ENCODE results near the gene COG8.
A peak's percentile ranks its signal among the peaks of the same experiment; 100 is the strongest.
"Not testable (repeated sequence)": the region's sequence is repeated elsewhere in the genome, so short reads cannot be mapped to it uniquely, and the experiment has no call there.

The COG8 gene

GRCh38 chr16:69339289-69340094, at the start of gene COG8, which contains the start of gene NIP7:
TSS of gene COG8 (minus strand) at chr16:69339564. CDS start at chr16:69339552, 12 bp downstream.
TSS of gene NIP7 (plus strand) at chr16:69339772. CDS start at chr16:69339830, 58 bp downstream.
- peak; percentile 97 for DNase-seq (ENCODE audit: low read depth)

GRCh38 chr16:69386596-69386995, 47.2 kb upstream of the COG8 start:
- DNase-seq (ENCODE audit: low read depth), result no peak

GRCh38 chr16:69384974-69385373, 45.6 kb upstream of the COG8 start:
- no peak for DNase-seq (ENCODE audit: low read depth)

GRCh38 chr16:69382421-69382820, 43.1 kb upstream of the COG8 start:
- no peak for DNase-seq (ENCODE audit: low read depth)

GRCh38 chr16:69381231-69381630, 41.9 kb upstream of the COG8 start:
- DNase-seq (ENCODE audit: low read depth), result no peak

GRCh38 chr16:69378760-69379159, 39.4 kb upstream of the COG8 start:
- no peak for DNase-seq (ENCODE audit: low read depth)

GRCh38 chr16:69378036-69378435, 38.7 kb upstream of the COG8 start:
- DNase-seq (ENCODE audit: low read depth), result no peak

- no peak for DNase-seq (ENCODE audit: low read depth)
These were observed 37.2 kb upstream of the COG8 start for GRCh38 chr16:69376393-69377059.

- no peak for DNase-seq (ENCODE audit: low read depth)
These were observed 33.7 kb upstream of the COG8 start for GRCh38 chr16:69373019-69373418.

GRCh38 chr16:69371564-69371963, 32.2 kb upstream of the COG8 start:
- no peak for DNase-seq (ENCODE audit: low read depth)

- no peak for DNase-seq (ENCODE audit: low read depth)
These were observed 29.5 kb upstream of the COG8 start for GRCh38 chr16:69368866-69369265.

- DNase-seq (ENCODE audit: low read depth), result no peak
These were observed 28.6 kb upstream of the COG8 start for GRCh38 chr16:69367980-69368379.

- DNase-seq (ENCODE audit: low read depth), result no peak
These were observed 27.1 kb upstream of the COG8 start for GRCh38 chr16:69366431-69366830.

- DNase-seq (ENCODE audit: low read depth), result no peak
These were observed 26.5 kb upstream of the COG8 start for GRCh38 chr16:69365901-69366300.

- DNase-seq (ENCODE audit: low read depth), result no peak
These were observed 24.7 kb upstream of the COG8 start for GRCh38 chr16:69364088-69364487.

- no peak for DNase-seq (ENCODE audit: low read depth)
These were observed 23.9 kb upstream of the COG8 start for GRCh38 chr16:69363281-69363717.

- not testable (repeated sequence) for DNase-seq (ENCODE audit: low read depth)
These were observed 20.7 kb upstream of the COG8 start for GRCh38 chr16:69360070-69360469.

GRCh38 chr16:69351309-69352027, 12.1 kb upstream of the COG8 start, which contains the start of gene TMED6:
TSS of gene TMED6 (minus strand) at chr16:69351786. CDS start at chr16:69351753, 33 bp downstream.
- DNase-seq (ENCODE audit: low read depth), result no peak

GRCh38 chr16:69350536-69351133, 11.3 kb upstream of the COG8 start:
- no peak for DNase-seq (ENCODE audit: low read depth)

GRCh38 chr16:69349536-69349935, 10.2 kb upstream of the COG8 start:
- DNase-seq (ENCODE audit: low read depth), result no peak

GRCh38 chr16:69348222-69348621, 8.9 kb upstream of the COG8 start:
- DNase-seq (ENCODE audit: low read depth), result no peak

- DNase-seq (ENCODE audit: low read depth), result no peak
These were observed 7.3 kb upstream of the COG8 start for GRCh38 chr16:69346683-69347082.
